ENCODE results near the gene MRPL51. TPM values are rescaled to one million over a fixed set of nuclear protein-coding genes. Genes with fewer than 3 reads are reported as not detected.

Gene MRPL51
- total RNA-seq, 1 experiment from 2014 or later: 456 TPM

DNA sequence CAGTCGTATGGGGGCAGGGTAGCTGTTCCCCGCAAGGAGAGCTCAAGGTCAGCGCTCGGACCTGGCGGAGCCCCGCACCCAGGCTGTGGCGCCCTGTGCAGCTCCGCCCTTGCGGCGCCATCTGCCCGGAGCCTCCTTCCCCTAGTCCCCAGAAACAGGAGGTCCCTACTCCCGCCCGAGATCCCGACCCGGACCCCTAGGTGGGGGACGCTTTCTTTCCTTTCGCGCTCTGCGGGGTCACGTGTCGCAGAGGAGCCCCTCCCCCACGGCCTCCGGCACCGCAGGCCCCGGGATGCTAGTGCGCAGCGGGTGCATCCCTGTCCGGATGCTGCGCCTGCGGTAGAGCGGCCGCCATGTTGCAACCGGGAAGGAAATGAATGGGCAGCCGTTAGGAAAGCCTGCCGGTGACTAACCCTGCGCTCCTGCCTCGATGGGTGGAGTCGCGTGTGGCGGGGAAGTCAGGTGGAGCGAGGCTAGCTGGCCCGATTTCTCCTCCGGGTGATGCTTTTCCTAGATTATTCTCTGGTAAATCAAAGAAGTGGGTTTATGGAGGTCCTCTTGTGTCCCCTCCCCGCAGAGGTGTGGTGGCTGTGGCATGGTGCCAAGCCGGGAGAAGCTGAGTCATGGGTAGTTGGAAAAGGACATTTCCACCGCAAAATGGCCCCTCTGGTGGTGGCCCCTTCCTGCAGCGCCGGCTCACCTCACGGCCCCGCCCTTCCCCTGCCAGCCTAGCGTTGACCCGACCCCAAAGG, 42.1 kb upstream of the MRPL51 start:
- H4K20me1 ChIP-seq (ENCODE audit: insufficient read depth): peaks cover 45% of the 10 kb centered on the region
- POLR2A ChIA-PET (ENCODE audit: unreplicated experiment): interaction anchor here (0.6 to 1.1 kb wide), 4 partner anchors 12 to 316 kb away, joined by 3 to 4 read pairs (median 3); no protein-coding TSS in a partner anchor
- H3K4me1 ChIP-seq (replicated peaks; ENCODE audit: insufficient read depth): peaks cover 51% of the 10 kb centered on the region
- no peak for TF ChIP-seq EZH2 (IDR thresholded peaks at IDR 0.05; ENCODE audit: low read depth)
- TF ChIP-seq, protein P1, sequence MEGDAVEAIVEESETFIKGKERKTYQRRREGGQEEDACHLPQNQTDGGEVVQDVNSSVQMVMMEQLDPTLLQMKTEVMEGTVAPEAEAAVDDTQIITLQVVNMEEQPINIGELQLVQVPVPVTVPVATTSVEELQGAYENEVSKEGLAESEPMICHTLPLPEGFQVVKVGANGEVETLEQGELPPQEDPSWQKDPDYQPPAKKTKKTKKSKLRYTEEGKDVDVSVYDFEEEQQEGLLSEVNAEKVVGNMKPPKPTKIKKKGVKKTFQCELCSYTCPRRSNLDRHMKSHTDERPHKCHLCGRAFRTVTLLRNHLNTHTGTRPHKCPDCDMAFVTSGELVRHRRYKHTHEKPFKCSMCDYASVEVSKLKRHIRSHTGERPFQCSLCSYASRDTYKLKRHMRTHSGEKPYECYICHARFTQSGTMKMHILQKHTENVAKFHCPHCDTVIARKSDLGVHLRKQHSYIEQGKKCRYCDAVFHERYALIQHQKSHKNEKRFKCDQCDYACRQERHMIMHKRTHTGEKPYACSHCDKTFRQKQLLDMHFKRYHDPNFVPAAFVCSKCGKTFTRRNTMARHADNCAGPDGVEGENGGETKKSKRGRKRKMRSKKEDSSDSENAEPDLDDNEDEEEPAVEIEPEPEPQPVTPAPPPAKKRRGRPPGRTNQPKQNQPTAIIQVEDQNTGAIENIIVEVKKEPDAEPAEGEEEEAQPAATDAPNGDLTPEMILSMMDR (conservative IDR thresholded peaks at IDR 0.05): no peak
- peak overlapping the region; percentile 97 for H3K4me3 ChIP-seq
- peaks cover 60% of the 10 kb centered on the region for H3K79me2 ChIP-seq (ENCODE audit: low read depth)
- no peaks in the 10 kb centered on the region for H3K9me2 ChIP-seq (ENCODE audit: insufficient read depth)
- H3K27ac ChIP-seq: peak overlapping the region; percentile 83
- H2AFZ ChIP-seq: no peak overlapping the region
- H3K27me3 ChIP-seq (ENCODE audit: insufficient read depth, low read depth): no peaks in the 10 kb centered on the region
- CTCF ChIA-PET: interaction anchor here (0.7 kb wide), 1 partner anchor 339 kb away, joined by 4 read pairs; no protein-coding TSS in a partner anchor
- H3K36me3 ChIP-seq (ENCODE audit: low read depth): peaks cover 46% of the 10 kb centered on the region
- peak; percentile 72 to 76 for DNase-seq
- intact Hi-C loops (cut with micrococcal nuclease; ENCODE audit: unreplicated experiment): loop anchor here (1.0 to 10.0 kb wide), 5 partner anchors 65 to 550 kb away; partner anchors contain the start of gene VAMP1
- H3K4me2 ChIP-seq: peak overlapping the region; percentile 96
- H3K9me3 ChIP-seq (ENCODE audit: insufficient read depth, low read depth): no peaks in the 10 kb centered on the region
- BruUV-seq (replicated peaks): TSS peak; percentile 42
- H3F3A ChIP-seq (ENCODE audit: insufficient read depth, low read depth): peaks cover 93% of the 10 kb centered on the region

DNA sequence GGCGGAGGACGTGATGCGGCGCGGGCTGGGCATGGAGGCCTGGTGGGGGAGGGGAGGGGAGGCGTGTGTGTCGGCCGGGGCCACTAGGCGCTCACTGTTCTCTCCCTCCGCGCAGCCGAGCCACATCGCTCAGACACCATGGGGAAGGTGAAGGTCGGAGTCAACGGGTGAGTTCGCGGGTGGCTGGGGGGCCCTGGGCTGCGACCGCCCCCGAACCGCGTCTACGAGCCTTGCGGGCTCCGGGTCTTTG, 41.6 kb upstream of the MRPL51 start:
- Histone ChIP-seq H3F3A (ENCODE audit: insufficient read depth, low read depth) (peaks cover 93% of the 10 kb centered on the region), H2AFZ (no peak overlapping the region), H4K20me1 (ENCODE audit: insufficient read depth) (peaks cover 45% of the 10 kb centered on the region), H3K27me3 (ENCODE audit: insufficient read depth, low read depth) (no peaks in the 10 kb centered on the region), H3K9me2 (ENCODE audit: insufficient read depth) (no peaks in the 10 kb centered on the region), H3K9me3 (ENCODE audit: insufficient read depth, low read depth) (no peaks in the 10 kb centered on the region), H3K4me2 (peak overlapping the region; percentile 96), H3K4me1 (replicated peaks; ENCODE audit: insufficient read depth) (peaks cover 51% of the 10 kb centered on the region), H3K27ac (peak overlapping the region; percentile 83), H3K36me3 (ENCODE audit: low read depth) (peaks cover 51% of the 10 kb centered on the region), H3K4me3 (peak overlapping the region; percentile 97), H3K79me2 (ENCODE audit: low read depth) (peaks cover 65% of the 10 kb centered on the region)
- DNase-seq: no peak
- CTCF ChIA-PET: interaction anchor here (0.7 to 0.9 kb wide), 2 partner anchors 32 to 338 kb away, joined by 4 read pairs; no protein-coding TSS in a partner anchor
- POLR2A ChIA-PET (ENCODE audit: unreplicated experiment): interaction anchor here (0.6 to 1.1 kb wide), 8 partner anchors 22 to 317 kb away, joined by 3 to 33 read pairs (median 13); partner anchors contain the start of genes LTBR, NOP2 and ZNF384
- no TSS peak for BruUV-seq (replicated peaks)
- intact Hi-C loops (cut with micrococcal nuclease; ENCODE audit: unreplicated experiment): loop anchor here (1.0 to 10.0 kb wide), 5 partner anchors 64 to 550 kb away; partner anchors contain the start of gene VAMP1
- TF ChIP-seq EZH2 (IDR thresholded peaks at IDR 0.05; ENCODE audit: low read depth): no peak
- TF ChIP-seq, protein P1 (conservative IDR thresholded peaks at IDR 0.05): no peak

GRCh38 chr12:6533923-6534694, 41.0 kb upstream of the MRPL51 start, which contains the start of gene GAPDH:
Gene GAPDH (plus strand): TSS chr12:6534517. CDS start chr12:6534833, 316 bp downstream.
- H3K4me3 ChIP-seq: peak within 1 kb of the TSS; percentile 97
- H3K27ac ChIP-seq: peak within 1 kb of the TSS; percentile 83
- CTCF ChIA-PET: interaction anchor here (0.6 to 0.9 kb wide), 4 partner anchors 11 to 338 kb away, joined by 3 to 19 read pairs (median 4); no protein-coding TSS in a partner anchor
- intact Hi-C loops (cut with micrococcal nuclease; ENCODE audit: unreplicated experiment): loop anchor here (1.0 to 10.0 kb wide), 8 partner anchors 64 to 549 kb away; partner anchors contain the start of gene VAMP1
- no peaks in the 10 kb centered on the region for H3K9me3 ChIP-seq (ENCODE audit: insufficient read depth, low read depth)
- H3K79me2 ChIP-seq (ENCODE audit: low read depth): peaks cover 67% of the 10 kb centered on the region
- peaks cover 54% of the 10 kb centered on the region for H3K36me3 ChIP-seq (ENCODE audit: low read depth)
- H3K9me2 ChIP-seq (ENCODE audit: insufficient read depth): no peaks in the 10 kb centered on the region
- no peak for TF ChIP-seq EZH2 (IDR thresholded peaks at IDR 0.05; ENCODE audit: low read depth)
- TF ChIP-seq, protein P1 (conservative IDR thresholded peaks at IDR 0.05): no peak
- H3F3A ChIP-seq (ENCODE audit: insufficient read depth, low read depth): peaks cover 93% of the 10 kb centered on the region
- POLR2A ChIA-PET (ENCODE audit: unreplicated experiment): interaction anchor here (0.5 to 1.1 kb wide), 43 partner anchors 9 to 835 kb away, joined by 3 to 58 read pairs (median 9); partner anchors contain the start of genes LTBR, MLF2, NOP2 and ZNF384
- peak; percentile 96 to 98 for DNase-seq
- H2AFZ ChIP-seq: peak within 1 kb of the TSS; percentile 77
- H4K20me1 ChIP-seq (ENCODE audit: insufficient read depth): peaks cover 42% of the 10 kb centered on the region
- peak within 1 kb of the TSS; percentile 96 for H3K4me2 ChIP-seq
- no TSS peak for BruUV-seq (replicated peaks)
- no peaks in the 10 kb centered on the region for H3K27me3 ChIP-seq (ENCODE audit: insufficient read depth, low read depth)
- peaks cover 56% of the 10 kb centered on the region for H3K4me1 ChIP-seq (replicated peaks; ENCODE audit: insufficient read depth)

Measured in PC-9 (cell line).